ENCODE measurements around the gene NR2C2.

The NR2C2 gene

GRCh38 chr3:14909250-14909649, 38.1 kb upstream of the NR2C2 start:
- Histone ChIP-seq H3K27ac (ENCODE audit: low read depth, low read length) (no peak overlapping the region), H3K79me2 (ENCODE audit: control insufficient read depth, insufficient read depth, low read length, unreplicated experiment) (no peaks in the 10 kb centered on the region), H3K4me1 (ENCODE audit: control insufficient read depth, insufficient read depth, low read length, unreplicated experiment) (no peaks in the 10 kb centered on the region)

GRCh38 chr3:14911651-14912050, 35.7 kb upstream of the NR2C2 start:
- no peaks in the 10 kb centered on the region for H3K36me3 ChIP-seq (ENCODE audit: insufficient read depth, low read length)
- H3K4me3 ChIP-seq (ENCODE audit: low read depth, low read length): no peak overlapping the region
- no peaks in the 10 kb centered on the region for H3K4me1 ChIP-seq (ENCODE audit: control insufficient read depth, insufficient read depth, low read length, unreplicated experiment)

More at GRCh38 chr3:14909250-14909649, 38.1 kb upstream of the NR2C2 start:
- Histone ChIP-seq H3K36me3 (ENCODE audit: insufficient read depth, low read length) (no peaks in the 10 kb centered on the region), H3K27me3 (ENCODE audit: insufficient read depth, low read length) (peaks cover 59% of the 10 kb centered on the region), H2AFZ (ENCODE audit: low read length, unreplicated experiment) (no peak overlapping the region), H3K4me3 (ENCODE audit: low read depth, low read length) (no peak overlapping the region)

GRCh38 chr3:14913071-14913925, 34.1 kb upstream of the NR2C2 start:
- H3K79me2 ChIP-seq (ENCODE audit: control insufficient read depth, insufficient read depth, low read length, unreplicated experiment): no peaks in the 10 kb centered on the region
- H3K4me1 ChIP-seq (ENCODE audit: control insufficient read depth, insufficient read depth, low read length, unreplicated experiment): no peaks in the 10 kb centered on the region
- H3K36me3 ChIP-seq (ENCODE audit: insufficient read depth, low read length): no peaks in the 10 kb centered on the region
- peaks cover 63% of the 10 kb centered on the region for H3K27me3 ChIP-seq (ENCODE audit: insufficient read depth, low read length)
- no peak overlapping the region for H2AFZ ChIP-seq (ENCODE audit: low read length, unreplicated experiment)
- H3K27ac ChIP-seq (ENCODE audit: low read depth, low read length): no peak overlapping the region
- H3K4me3 ChIP-seq (ENCODE audit: low read depth, low read length): no peak overlapping the region

More at GRCh38 chr3:14911651-14912050, 35.7 kb upstream of the NR2C2 start:
- Histone ChIP-seq H3K27me3 (ENCODE audit: insufficient read depth, low read length) (peaks cover 52% of the 10 kb centered on the region), H3K27ac (ENCODE audit: low read depth, low read length) (no peak overlapping the region), H3K79me2 (ENCODE audit: control insufficient read depth, insufficient read depth, low read length, unreplicated experiment) (no peaks in the 10 kb centered on the region), H2AFZ (ENCODE audit: low read length, unreplicated experiment) (no peak overlapping the region)

- Histone ChIP-seq H3K27ac (ENCODE audit: low read depth, low read length) (no peak overlapping the region), H3K4me3 (ENCODE audit: low read depth, low read length) (no peak overlapping the region), H3K27me3 (ENCODE audit: insufficient read depth, low read length) (peaks cover 69% of the 10 kb centered on the region), H3K4me1 (ENCODE audit: control insufficient read depth, insufficient read depth, low read length, unreplicated experiment) (no peaks in the 10 kb centered on the region), H2AFZ (ENCODE audit: low read length, unreplicated experiment) (no peak overlapping the region), H3K36me3 (ENCODE audit: insufficient read depth, low read length) (no peaks in the 10 kb centered on the region), H3K79me2 (ENCODE audit: control insufficient read depth, insufficient read depth, low read length, unreplicated experiment) (no peaks in the 10 kb centered on the region)
Observed at GRCh38 chr3:14913926-14914778, 33.2 kb upstream of the NR2C2 start.

- H3K4me1 ChIP-seq (ENCODE audit: control insufficient read depth, insufficient read depth, low read length, unreplicated experiment): no peaks in the 10 kb centered on the region
- no peak overlapping the region for H3K4me3 ChIP-seq (ENCODE audit: low read depth, low read length)
- H3K36me3 ChIP-seq (ENCODE audit: insufficient read depth, low read length): no peaks in the 10 kb centered on the region
- H3K27ac ChIP-seq (ENCODE audit: low read depth, low read length): no peak overlapping the region
- no peak overlapping the region for H2AFZ ChIP-seq (ENCODE audit: low read length, unreplicated experiment)
- no peaks in the 10 kb centered on the region for H3K79me2 ChIP-seq (ENCODE audit: control insufficient read depth, insufficient read depth, low read length, unreplicated experiment)
- H3K27me3 ChIP-seq (ENCODE audit: insufficient read depth, low read length): peaks cover 65% of the 10 kb centered on the region
Observed at GRCh38 chr3:14914779-14915117, 32.6 kb upstream of the NR2C2 start.

- Histone ChIP-seq H3K27ac (ENCODE audit: low read depth, low read length) (no peak overlapping the region), H3K79me2 (ENCODE audit: control insufficient read depth, insufficient read depth, low read length, unreplicated experiment) (no peaks in the 10 kb centered on the region), H2AFZ (ENCODE audit: low read length, unreplicated experiment) (no peak overlapping the region), H3K27me3 (ENCODE audit: insufficient read depth, low read length) (peaks cover 61% of the 10 kb centered on the region), H3K36me3 (ENCODE audit: insufficient read depth, low read length) (no peaks in the 10 kb centered on the region), H3K4me3 (ENCODE audit: low read depth, low read length) (no peak overlapping the region), H3K4me1 (ENCODE audit: control insufficient read depth, insufficient read depth, low read length, unreplicated experiment) (no peaks in the 10 kb centered on the region)
Observed at GRCh38 chr3:14915636-14916222, 31.7 kb upstream of the NR2C2 start.

GRCh38 chr3:14918356-14918860, 29.0 kb upstream of the NR2C2 start:
- no peak overlapping the region for H3K27ac ChIP-seq (ENCODE audit: low read depth, low read length)
- no peak overlapping the region for H3K4me3 ChIP-seq (ENCODE audit: low read depth, low read length)
- no peaks in the 10 kb centered on the region for H3K79me2 ChIP-seq (ENCODE audit: control insufficient read depth, insufficient read depth, low read length, unreplicated experiment)
- H3K4me1 ChIP-seq (ENCODE audit: control insufficient read depth, insufficient read depth, low read length, unreplicated experiment): no peaks in the 10 kb centered on the region
- no peak overlapping the region for H2AFZ ChIP-seq (ENCODE audit: low read length, unreplicated experiment)
- peaks cover 40% of the 10 kb centered on the region for H3K27me3 ChIP-seq (ENCODE audit: insufficient read depth, low read length)
- H3K36me3 ChIP-seq (ENCODE audit: insufficient read depth, low read length): no peaks in the 10 kb centered on the region

GRCh38 chr3:14920536-14920935, 26.8 kb upstream of the NR2C2 start:
- no peak overlapping the region for H3K27ac ChIP-seq (ENCODE audit: low read depth, low read length)
- no peak overlapping the region for H3K4me3 ChIP-seq (ENCODE audit: low read depth, low read length)
- H2AFZ ChIP-seq (ENCODE audit: low read length, unreplicated experiment): no peak overlapping the region
- no peaks in the 10 kb centered on the region for H3K4me1 ChIP-seq (ENCODE audit: control insufficient read depth, insufficient read depth, low read length, unreplicated experiment)
- H3K36me3 ChIP-seq (ENCODE audit: insufficient read depth, low read length): no peaks in the 10 kb centered on the region
- H3K79me2 ChIP-seq (ENCODE audit: control insufficient read depth, insufficient read depth, low read length, unreplicated experiment): no peaks in the 10 kb centered on the region
- peaks cover 32% of the 10 kb centered on the region for H3K27me3 ChIP-seq (ENCODE audit: insufficient read depth, low read length)

GRCh38 chr3:14921034-14921616, 26.3 kb upstream of the NR2C2 start:
- peaks cover 28% of the 10 kb centered on the region for H3K27me3 ChIP-seq (ENCODE audit: insufficient read depth, low read length)
- no peak overlapping the region for H2AFZ ChIP-seq (ENCODE audit: low read length, unreplicated experiment)
- no peak overlapping the region for H3K27ac ChIP-seq (ENCODE audit: low read depth, low read length)
- no peaks in the 10 kb centered on the region for H3K36me3 ChIP-seq (ENCODE audit: insufficient read depth, low read length)
- no peaks in the 10 kb centered on the region for H3K4me1 ChIP-seq (ENCODE audit: control insufficient read depth, insufficient read depth, low read length, unreplicated experiment)
- H3K4me3 ChIP-seq (ENCODE audit: low read depth, low read length): no peak overlapping the region
- H3K79me2 ChIP-seq (ENCODE audit: control insufficient read depth, insufficient read depth, low read length, unreplicated experiment): no peaks in the 10 kb centered on the region
